Tracheal epithelial cell (primary cell): ENCODE measurements around the gene PPP2R5B. TPM values are rescaled to one million over a fixed set of nuclear protein-coding genes. Genes with fewer than 3 reads are reported as not detected.

Experiments used
- total RNA-seq: library from RNA; depleted of rRNA; stranded (reverse); fragments of >200 nt; gene quantifications from 2 replicates; pipeline ENCODE4 v1.2.1, GENCODE V29; 2014

The PPP2R5B gene
- 6.0 and 28.2 TPM in 2 replicates for total RNA-seq

DNA sequence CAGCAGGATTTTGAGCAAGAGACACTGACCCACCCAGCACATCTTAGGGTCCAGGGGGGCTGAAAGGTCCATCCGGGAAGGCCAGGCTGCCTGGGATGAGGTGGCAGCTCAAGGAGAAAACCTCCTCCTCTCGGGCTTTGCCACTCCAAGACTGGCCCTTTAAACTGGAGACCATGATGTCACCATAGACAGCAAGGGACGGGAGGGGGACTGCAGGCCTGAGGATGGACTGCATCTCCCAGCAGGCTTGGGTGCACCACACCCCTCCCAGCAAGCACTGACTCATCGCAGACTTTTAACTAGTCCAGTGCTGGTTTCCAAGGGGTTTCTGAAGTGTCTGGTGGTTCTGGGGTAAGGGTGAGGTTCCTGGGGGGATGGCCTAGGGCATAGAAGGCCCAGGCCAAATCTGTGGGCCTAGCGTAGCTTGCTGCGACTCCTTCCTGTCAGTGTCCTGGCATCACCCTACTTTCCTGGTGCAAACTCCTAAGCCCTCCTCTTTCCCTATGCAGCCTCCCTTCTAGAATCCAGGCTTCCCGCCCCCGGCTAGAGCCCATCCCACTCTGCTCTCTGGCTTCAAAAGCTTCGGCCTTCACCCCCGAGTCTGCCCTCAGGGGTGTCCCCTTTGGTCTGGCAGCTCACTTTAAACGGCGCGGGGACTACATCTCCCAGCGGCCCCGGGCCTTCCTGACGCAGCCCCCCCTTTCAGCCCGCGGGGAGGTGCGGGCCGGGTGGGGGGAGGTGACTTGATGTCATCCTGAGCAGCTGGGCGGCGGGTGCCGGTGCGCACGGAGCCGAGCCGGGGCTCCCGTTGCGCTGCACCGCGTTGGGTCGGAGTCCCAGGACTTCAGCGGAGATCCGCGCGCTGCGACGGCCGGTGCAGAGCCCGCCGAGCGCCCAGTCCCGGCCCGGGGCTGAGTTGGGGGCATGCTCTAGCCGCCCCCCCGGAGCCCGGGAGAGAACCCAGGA lies at the start of gene PPP2R5B:
PPP2R5B (plus strand) TSS at position 746 of the 966 bp plus-strand sequence. CDS start 1,046 bp downstream, outside the sequence.

DNA sequence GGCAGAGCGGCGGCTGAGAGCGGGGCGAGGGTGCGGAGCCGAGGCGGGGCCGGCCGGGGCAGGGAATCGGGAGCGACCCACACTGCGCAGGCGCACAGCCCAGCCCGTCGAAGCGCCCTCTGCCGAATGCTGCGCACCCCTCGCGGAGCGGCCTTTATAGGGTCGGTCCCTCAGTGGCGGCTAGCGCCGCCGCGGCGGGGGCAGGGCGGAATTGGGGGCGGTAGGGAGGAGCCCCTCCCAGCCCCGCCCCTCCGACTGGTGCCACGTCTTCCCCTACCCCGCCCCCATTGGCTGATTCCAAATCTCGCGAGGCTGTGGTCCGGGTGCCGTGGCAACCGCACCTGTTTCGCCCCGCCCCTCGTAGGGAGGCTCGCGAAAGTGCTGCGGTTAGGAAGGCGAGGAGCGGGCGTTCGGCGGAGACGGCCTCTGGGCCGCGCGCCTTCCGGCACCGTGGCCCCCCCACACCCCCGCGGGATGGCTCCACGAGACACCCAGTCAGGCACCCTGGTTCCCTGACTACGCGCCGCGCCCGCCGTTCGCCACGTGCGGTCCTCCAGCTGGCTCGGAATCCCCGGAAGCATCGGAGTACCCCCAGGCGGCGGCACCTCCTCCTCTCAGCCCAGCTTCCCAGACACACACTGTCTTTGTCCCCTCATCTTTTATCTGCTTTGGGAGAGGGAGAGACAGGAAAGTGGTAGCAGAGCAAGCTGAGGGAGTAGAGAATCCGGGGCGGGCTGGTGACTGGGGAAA lies 45.8 kb upstream of the PPP2R5B start, which contains the start of gene EHD1:
EHD1 (minus strand) TSS at position 128 of the 750 bp plus-strand sequence. CDS start 157 bp downstream, outside the sequence.

DNA sequence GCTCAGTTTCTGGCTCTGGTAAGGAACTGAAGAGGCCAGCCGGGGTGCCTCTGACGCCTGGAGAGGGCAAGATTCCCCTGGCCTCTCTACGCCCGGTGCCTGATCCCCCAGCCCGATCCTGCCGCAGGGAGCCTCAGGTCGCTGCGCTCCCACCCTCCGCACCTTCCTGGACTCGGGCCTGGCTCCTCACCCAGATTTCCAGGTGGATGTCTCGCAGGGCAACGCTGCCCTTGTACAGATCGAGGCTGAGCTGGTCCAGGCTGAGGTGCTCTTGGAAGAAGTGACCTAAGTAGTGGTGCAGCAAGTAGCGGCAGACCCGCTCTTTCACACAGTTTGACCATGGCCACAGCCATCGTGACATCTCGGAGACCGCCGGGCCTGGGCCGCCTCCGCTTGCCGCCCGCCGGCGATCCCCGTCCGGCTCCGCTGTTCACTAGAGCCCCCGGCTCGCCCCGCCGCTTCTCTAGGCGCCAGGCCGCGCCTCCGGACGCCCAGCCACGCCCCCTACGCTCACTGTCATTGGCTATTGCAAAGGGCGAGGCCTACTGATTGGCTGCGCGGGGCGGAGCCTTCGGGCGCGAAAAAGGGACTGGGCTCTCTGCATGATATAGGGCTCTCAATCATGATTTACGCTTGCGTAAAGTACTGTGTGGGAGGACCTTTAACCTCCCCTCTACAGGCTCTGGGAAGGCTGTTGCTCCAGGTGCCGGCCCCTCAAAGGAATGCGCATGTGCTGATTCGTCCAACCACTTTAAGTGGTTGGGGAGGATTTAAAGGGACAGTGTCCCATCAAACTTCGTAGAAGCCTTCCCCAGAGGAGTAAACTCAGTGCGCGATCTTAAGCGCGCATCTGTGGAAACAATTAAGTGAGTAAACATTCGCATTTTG lies 7.5 kb upstream of the PPP2R5B start, which contains the start of gene ATG2A:
ATG2A (minus strand) TSS at position 435 of the 888 bp plus-strand sequence; CDS start at position 361, 74 bp downstream.

DNA sequence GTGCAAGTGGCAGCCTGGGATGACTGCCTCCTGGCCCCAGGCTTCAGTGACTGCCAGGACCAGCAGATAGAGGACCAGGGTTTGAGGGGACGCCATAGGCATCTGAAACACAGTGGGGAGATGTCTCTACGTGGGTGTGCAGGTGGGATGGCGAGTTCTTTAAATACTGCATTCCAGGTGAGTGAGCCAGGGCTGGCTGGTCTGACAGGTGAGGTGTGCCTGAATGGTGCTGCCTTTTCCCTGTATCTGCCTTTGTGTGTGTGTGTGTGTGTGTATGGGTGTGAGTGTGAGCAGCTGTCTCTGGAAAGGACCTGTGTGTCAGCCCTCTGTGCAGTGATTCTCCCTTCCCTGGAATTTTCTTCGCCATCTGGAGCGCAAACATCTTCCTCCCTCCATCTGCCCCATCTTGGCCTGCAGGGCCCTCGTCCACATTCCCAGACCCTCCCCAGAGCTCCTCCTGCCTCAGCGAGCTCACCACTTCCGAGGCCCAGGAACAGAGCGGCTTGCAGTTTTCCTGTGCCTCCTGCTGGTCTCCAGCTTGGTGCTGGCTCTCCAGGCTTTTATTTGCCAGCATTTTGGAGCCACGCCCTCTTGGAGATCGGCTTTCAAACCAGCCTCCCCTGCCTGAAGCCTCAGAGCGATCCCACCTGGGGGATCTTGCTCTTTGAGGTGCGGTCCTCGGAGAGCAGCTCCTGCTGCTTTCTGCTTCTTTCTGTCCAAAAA lies 11.0 kb downstream of the PPP2R5B start, which contains the start of gene GPHA2:
GPHA2 (minus strand) TSS at position 535 of the 723 bp plus-strand sequence; CDS start at position 102, 433 bp downstream.

DNA sequence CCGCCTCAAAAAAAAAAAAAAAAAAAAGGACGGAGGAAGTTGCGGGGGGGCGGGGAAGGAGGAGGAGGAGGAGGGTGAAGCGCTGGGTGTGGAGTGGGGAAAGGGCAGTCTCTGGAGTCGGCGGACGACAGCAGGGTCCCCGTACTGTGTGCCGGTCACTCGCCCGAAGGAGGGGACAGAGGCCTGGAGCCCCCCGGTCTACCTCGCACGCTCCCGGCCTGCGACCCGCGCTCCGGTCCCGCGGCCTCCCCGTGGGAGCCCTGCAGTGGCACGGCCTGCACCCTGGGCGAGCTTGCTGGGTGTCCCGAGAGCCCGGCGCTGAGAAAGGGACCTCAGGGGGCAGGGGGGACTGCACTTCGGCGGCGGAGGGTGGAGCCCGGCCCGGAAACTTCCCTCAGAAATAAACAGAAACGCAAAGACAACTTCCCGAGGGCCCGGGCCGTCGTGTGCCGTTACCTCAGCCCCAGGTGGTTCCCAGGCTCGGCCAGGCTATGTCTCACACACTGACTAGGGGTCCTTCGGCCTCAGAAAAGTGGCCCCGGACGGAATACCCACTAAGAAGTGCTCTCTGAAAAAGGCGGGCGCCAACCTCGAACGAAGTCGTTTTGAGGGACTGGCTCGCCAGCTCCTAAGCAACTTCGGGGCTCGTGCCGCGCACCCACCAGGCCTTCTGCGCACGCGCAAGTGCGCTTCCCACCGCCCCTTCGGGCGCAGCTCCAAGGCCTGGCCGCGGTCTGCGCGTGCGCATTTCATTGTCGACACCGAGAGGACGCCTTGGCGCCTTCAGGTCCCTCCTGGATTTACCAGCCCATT lies 47.1 kb downstream of the PPP2R5B start, which contains the start of gene MAJIN:
MAJIN (minus strand) TSS at position 688 of the 813 bp plus-strand sequence. CDS start 12,703 bp downstream, outside the sequence.

Other genes with a start within 250 kb of the PPP2R5B start
- gene NRXN2, start 201.5 kb upstream of the PPP2R5B start, total RNA-seq: not detected in 2 replicates
- gene RASGRP2, start 180.5 kb upstream of the PPP2R5B start, total RNA-seq: 0.48 TPM in 1 of 2 replicates, not detected in the other
- 0.21 TPM in 1 of 2 replicates, not detected in the other for gene PYGM, start 164.7 kb upstream of the PPP2R5B start, total RNA-seq
- 34.1 and 35.7 TPM in 2 replicates for gene SF1, start 146.1 kb upstream of the PPP2R5B start, total RNA-seq
- gene MAP4K2, start 121.5 kb upstream of the PPP2R5B start, total RNA-seq: 14.7 and 16.0 TPM in 2 replicates
- gene MEN1, start 114.1 kb upstream of the PPP2R5B start, total RNA-seq: 11.6 and 12.8 TPM in 2 replicates
- gene CDC42BPG, start 80.0 kb upstream of the PPP2R5B start, total RNA-seq: 12.0 and 17.1 TPM in 2 replicates
- gene EHD1, start 46.1 kb upstream of the PPP2R5B start, total RNA-seq: 41.6 and 107 TPM in 2 replicates
- gene ATG2A, start 7.5 kb upstream of the PPP2R5B start, total RNA-seq: 11.7 and 13.5 TPM in 2 replicates
- not detected in 2 replicates for gene GPHA2, start 11.2 kb downstream of the PPP2R5B start, total RNA-seq
- not detected in 2 replicates for gene MAJIN, start 47.4 kb downstream of the PPP2R5B start, total RNA-seq
- 0.21 and 0.96 TPM in 2 replicates for gene BATF2, start 72.3 kb downstream of the PPP2R5B start, total RNA-seq
- gene ARL2, start 89.5 kb downstream of the PPP2R5B start, total RNA-seq: 76.9 and 109 TPM in 2 replicates
- 13.5 and 21.3 TPM in 2 replicates for gene SNX15, start 102.8 kb downstream of the PPP2R5B start, total RNA-seq
- gene SAC3D1, start 116.5 kb downstream of the PPP2R5B start, total RNA-seq: 9.9 and 14.5 TPM in 2 replicates
- gene NAALADL1, start 133.9 kb downstream of the PPP2R5B start, total RNA-seq: 15.9 and 18.1 TPM in 2 replicates
- 0.43 and 1.7 TPM in 2 replicates for gene CDCA5, start 159.4 kb downstream of the PPP2R5B start, total RNA-seq
- 33.0 and 41.2 TPM in 2 replicates for gene ZFPL1, start 159.5 kb downstream of the PPP2R5B start, total RNA-seq
- gene VPS51, start 171.5 kb downstream of the PPP2R5B start, total RNA-seq: 178 and 180 TPM in 2 replicates
- 30.6 and 40.3 TPM in 2 replicates for gene TM7SF2, start 187.2 kb downstream of the PPP2R5B start, total RNA-seq
- 21.2 and 22.6 TPM in 2 replicates for gene ZNHIT2, start 193.0 kb downstream of the PPP2R5B start, total RNA-seq
- gene FAU, start 197.4 kb downstream of the PPP2R5B start, total RNA-seq: 358 and 363 TPM in 2 replicates
- 42.0 and 48.9 TPM in 2 replicates for gene MRPL49, start 197.6 kb downstream of the PPP2R5B start, total RNA-seq
- 10.0 and 19.0 TPM in 2 replicates for gene SYVN1, start 209.8 kb downstream of the PPP2R5B start, total RNA-seq
- not detected in 2 replicates for gene SPDYC, start 245.5 kb downstream of the PPP2R5B start, total RNA-seq